T-helper 1 cell (primary cell): ENCODE results near the gene UGT1A4.

Experiments
- DNase-seq, 5 donors: peaks; one replicate each; pipeline ENCODE4 v3.0.0-alpha.2; 2012 to 2020
- total RNA-seq, 4 donors: gene quantifications; one replicate each; lab custom pipeline; 2026; lab: John Stamatoyannopoulos, UW

The UGT1A4 gene
- total RNA-seq, result 0 reads per million in 4 donors

DNA sequence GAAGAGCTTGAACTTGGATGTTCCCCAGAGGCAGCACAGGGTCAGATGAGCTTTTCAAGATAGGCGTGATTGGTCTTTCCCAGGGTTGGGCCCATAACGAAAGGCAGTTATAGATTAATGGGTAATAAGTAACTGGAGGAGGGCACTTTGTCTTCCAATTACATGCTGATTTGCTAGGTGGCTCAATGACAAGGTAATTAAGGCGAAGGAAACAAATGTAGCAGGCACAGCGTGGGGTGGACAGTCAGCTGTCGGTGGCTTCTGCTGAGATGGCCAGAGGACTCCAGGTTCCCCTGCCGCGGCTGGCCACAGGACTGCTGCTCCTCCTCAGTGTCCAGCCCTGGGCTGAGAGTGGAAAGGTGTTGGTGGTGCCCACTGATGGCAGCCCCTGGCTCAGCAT is at the start of gene UGT1A4:
Gene UGT1A4 (plus strand): TSS at position 185 of the 400 bp plus-strand sequence. CDS start 85 bp downstream, at position 270.
- no peak for DNase-seq

DNA sequence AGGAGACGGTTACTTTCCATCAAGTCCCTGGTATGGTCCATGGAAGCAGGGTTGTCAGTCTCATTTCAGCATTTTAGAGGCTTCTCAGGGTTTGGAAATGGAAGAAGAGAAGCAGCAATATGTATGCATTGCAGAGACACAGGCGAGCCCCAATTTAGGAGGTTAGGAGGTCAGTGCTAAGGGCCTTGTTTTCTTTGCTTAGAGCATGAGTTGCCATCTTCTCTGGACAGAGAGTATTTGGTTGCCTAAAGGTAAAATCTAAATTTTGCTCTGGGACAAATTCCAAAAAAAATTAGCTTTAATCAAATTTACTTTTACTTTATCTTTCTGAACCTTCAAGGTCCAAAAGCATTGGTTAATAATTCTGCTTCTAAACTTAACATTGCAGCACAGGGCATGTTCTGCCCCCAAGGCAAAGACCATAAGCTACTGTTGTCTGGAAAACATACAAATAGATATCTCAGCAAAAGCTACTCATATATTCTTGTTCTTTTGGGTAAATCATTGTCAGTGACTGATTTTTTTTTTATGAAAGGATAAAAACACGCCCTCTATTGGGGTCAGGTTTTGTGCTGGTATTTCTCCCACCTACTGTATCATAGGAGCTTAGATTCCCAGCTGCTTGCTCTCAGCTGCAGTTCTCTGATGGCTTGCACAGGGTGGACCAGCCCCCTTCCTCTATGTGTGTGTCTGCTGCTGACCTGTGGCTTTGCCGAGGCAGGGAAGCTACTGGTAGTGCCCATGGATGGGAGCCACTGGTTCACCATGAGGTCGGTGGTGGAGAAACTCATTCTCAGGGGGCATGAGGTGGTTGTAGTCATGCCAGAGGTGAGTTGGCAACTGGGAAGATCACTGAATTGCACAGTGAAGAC is 47.0 kb upstream of the UGT1A4 start, which contains the start of gene UGT1A9:
Gene UGT1A9 (plus strand): TSS at position 609 of the 872 bp plus-strand sequence. CDS start 37 bp downstream, at position 646.
- no peak for DNase-seq

DNA sequence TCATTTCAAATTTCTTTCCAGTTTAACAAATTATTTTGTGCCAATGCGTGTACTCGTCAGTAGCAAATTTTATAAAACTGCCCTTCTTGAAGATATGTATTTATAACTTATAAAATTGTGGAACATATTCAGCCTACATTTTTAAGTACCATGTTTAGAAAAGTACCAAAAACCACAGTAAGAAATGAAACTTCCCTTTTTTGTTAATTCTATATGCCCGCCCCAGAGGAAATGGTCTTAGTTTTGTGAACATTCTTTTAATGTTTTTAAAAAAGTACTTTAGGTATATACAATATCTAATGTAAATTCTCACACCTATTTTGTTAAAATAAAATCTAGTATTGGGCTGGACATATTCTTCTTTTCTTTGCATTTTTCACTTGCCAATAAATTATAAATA is 45.6 kb upstream of the UGT1A4 start:
- DNase-seq, result no peak

DNA sequence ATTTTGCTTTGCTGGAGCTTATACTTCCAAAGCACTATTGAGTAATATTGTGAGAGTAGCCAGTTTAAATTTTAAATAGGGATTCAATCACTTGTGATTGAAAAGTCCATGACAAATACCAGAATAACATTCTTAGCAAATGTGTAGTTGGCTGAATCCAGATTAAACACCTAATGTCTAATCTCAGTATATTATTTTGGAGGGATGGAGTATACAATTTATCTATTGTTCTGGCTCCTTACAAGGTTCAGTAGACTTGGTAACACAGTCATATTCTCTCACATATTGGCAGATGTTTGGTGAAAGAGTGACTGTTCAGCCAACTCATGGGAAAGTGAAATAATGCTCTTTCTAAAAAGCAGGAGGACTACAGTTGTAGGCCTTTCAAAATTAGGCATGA is 44.6 kb upstream of the UGT1A4 start:
- DNase-seq, result no peak

DNA sequence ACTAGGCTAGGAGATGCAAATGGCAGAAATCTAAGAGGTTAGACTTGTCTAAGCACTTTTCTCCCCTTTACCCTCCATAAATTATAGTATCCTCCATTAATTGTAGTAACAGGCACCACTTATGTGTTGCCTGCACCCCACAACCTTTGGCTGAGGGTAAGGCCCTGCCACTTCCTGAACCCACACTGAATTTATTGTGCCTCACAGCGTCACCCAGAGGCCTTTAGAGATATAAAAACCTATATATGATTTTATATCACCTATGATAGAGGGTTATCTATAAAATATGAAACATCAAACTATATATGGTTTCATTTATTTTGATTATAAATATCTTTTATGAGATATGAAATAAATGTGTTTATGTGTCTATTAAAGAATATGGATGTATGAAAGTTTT is 44.2 kb upstream of the UGT1A4 start:
- DNase-seq, result no peak

DNA sequence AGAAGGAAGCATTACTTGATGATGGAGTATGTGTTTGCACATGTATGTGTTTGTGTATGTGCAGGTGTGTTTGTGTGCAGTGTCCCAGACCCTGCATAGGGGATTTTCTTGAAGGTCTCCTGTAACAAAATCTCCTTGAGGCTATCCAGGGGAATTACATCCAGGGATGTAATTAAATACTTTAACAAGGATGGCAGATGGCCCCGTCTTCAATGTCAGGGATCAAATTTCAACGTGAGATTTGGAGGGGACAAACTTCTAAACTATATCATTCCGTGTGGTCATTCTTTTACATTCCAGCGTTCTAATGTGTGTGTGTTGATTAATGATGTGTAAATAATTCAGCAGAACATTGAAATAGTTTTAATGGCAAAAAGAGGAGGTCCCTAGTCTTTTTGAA is 43.5 kb upstream of the UGT1A4 start:
- no peak for DNase-seq

DNA sequence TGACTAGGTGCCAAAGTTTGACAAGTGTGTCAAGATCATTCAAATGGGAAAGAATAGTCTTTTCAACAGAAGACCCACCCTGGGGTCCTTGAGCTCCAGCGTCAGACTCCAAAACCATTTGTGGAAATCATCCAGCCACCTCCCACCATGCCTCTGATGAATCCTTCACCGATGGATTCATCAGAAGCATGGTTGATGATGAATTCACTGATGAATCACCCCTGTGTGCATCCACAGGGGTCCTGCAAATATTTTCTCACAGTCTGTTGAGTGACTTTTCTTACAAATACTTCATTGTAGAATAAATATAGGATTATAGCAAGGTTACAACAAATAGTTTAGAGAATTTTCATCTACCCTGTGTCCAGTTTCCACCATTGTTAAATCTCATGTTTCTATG is 42.5 kb upstream of the UGT1A4 start:
- no peak for DNase-seq

DNA sequence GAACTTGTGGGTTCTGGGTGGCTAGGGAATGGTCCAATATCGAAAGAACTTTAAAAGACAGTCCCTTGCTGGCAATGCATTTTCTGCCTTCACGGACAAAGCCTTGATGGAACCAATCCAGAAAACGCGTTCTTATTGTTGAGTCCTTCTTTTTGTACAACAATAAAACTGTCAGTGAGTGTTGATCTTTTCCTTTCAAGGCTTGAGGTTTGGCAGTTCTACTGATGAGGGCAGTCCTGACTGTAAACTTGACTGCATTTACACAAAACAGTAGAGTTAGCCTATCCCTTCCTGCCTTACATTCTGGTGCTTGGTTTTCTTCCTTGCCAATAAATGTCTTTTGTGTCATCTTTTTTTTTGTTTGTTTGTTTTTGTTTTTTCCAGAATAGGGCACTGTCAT is 39.3 kb upstream of the UGT1A4 start:
- no peak for DNase-seq

DNA sequence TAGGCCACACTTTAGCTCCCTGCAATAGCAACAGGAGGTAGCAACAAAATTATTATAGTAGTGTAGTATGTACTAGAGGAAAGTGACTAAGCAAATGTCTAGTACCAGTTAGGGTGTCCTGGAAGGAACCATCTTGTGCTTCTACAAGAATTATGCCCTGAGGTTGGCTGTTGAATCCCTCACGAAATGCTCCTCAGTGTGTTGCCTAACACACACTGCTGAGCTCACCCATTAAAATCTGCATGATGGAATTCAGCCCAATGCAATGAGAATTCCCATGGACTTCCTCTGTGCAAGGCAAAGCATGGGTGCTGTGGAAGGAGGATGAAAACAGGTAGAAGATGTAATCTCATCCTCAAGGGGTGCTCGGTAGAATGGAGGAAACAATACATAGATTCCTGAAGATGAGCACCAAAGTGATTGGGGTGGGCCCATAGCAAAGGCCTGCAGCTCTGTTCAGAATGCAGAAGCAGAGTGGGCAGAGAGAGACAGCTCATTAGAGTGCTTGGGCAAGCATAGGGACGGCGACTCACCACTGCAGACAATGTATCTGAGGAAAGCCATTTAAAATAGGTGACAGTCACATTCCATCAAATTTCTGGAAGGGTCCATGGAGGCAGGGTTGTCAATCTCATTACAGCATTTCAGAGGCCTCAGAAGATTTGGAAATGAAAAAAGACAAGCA is 38.0 kb upstream of the UGT1A4 start:
- no peak for DNase-seq

DNA sequence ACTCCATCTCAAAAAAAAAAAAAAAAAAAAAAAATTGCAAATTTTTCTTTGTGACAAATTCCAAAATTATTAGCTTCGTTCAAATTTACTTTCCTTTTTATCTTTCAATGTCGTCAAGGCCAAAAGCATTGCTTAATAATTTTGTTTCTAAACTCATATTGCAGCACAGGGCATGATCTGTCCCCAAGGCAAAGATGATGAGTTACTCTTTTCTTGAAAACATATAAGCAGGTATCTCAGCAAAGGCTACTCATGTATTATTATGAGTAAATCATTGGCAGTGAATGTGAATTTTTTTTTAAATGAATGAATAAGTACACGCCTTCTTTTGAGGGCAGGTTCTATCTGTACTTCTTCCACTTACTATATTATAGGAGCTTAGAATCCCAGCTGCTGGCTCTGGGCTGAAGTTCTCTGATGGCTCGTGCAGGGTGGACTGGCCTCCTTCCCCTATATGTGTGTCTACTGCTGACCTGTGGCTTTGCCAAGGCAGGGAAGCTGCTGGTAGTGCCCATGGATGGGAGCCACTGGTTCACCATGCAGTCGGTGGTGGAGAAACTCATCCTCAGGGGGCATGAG is 36.9 kb upstream of the UGT1A4 start, which contains the start of gene UGT1A7:
Gene UGT1A7 (plus strand): TSS at position 381 of the 579 bp plus-strand sequence. CDS start 37 bp downstream, at position 418.
- no peak for DNase-seq

DNA sequence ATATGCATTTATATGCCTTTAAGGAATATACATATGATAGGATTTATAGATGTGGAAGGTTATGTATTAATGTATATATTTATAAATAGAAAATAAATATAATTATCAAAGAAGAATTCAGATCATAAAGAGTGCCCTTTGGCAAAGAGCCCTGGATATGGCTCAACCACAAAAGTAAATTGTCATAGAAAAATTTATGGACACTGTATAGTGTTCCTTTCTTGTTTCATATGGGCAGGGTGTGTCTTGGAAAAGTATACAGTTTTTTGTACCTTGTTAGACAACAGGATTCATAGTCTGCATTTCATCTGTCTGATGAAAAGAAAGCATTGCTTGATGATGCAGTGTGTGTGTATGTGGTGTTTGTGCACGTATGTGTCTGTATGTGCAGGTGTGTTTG is 33.9 kb upstream of the UGT1A4 start:
- no peak for DNase-seq

DNA sequence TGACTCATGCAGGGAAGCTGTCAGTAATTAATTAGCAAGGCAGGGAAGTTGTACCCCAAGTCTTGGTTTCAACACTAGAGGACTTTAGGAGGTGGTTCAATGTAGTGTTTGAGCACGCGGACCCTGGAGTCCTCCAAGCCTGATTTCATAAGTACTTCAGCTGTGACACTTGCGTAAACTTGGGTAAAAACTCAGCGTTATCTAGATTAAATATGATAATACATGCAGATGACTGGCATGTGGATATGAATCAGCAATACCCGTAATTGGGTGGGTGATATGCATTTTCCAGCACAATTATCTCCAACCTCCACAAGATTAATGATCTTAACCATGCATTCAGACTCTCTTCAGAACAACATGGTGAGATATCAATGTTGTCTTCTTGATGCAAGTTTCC is 31.6 kb upstream of the UGT1A4 start:
- no peak for DNase-seq

DNA sequence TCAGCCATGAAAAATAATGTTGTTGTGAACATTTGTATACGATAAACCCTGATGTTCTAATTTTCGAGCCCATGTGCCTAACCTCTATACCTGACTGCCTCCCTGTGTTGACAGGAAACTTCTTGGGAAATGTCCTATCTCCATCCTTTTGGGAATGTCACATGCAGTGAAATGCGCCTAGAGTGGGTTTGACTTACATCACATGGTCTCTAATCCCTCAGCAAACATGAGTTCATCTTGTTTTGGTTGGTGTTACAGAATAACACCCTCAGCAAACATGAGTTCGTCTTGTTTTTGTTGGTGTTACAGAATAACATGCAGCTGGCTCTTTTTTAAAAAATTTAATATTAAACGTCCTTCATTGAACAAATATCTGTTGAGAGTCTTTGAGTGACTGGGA is 30.2 kb upstream of the UGT1A4 start:
- DNase-seq, result no peak

DNA sequence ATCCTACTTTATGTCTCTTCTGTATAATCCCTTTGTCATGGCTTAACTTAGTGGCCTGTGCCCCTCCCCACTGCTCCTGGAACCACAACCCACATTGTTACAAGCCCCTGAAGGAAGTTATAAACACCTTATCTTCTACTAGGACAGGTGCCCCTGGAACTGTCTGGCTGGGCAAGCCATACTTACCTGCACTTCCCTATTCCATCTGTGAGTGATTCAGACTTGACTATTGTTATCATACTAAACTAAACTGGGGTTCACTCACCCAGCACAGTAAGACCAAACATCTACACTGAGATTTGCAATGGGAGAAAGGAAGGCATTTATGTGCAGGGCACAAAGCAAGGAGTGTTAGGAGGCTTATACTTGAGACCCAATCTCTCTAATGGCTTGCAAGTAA is 29.5 kb upstream of the UGT1A4 start:
- no peak for DNase-seq

DNA sequence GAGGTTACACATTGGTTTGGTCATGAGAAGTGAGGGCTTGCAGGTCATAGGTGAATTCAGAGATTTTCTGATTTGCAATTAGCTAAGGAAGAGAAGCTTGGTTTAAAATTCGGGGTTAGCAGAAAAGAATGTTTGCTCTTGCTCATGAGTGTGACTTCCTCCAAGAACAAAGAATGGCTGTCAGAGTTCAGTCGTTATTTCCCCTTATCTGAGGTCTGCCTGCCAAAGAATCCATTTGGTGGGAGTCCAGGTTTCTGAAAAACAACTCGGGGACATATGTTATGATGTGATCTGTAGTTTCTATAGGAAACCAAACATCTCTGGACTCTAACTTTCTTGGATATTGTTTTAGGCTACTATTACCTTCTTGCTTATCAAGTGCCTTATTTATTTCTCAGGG is 29.0 kb upstream of the UGT1A4 start:
- DNase-seq, result no peak

DNA sequence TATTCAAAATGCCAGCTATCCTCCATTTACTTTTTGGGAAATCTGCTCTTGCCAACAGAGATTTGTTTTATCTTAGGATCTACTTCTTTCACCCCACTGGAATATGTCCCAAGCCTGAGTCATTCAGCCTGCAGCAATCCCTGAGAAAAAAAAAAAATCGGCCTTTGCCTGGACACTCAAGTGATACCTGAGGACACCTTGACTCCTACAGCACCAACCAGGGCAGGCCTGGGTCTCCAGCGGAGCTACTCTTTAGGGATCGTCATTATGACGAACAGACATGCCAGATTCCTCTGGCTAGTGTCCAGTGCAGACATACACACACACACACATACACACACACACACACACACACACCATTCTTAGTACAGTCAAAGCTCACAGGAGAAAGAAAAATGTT is 28.1 kb upstream of the UGT1A4 start:
- no peak for DNase-seq

DNA sequence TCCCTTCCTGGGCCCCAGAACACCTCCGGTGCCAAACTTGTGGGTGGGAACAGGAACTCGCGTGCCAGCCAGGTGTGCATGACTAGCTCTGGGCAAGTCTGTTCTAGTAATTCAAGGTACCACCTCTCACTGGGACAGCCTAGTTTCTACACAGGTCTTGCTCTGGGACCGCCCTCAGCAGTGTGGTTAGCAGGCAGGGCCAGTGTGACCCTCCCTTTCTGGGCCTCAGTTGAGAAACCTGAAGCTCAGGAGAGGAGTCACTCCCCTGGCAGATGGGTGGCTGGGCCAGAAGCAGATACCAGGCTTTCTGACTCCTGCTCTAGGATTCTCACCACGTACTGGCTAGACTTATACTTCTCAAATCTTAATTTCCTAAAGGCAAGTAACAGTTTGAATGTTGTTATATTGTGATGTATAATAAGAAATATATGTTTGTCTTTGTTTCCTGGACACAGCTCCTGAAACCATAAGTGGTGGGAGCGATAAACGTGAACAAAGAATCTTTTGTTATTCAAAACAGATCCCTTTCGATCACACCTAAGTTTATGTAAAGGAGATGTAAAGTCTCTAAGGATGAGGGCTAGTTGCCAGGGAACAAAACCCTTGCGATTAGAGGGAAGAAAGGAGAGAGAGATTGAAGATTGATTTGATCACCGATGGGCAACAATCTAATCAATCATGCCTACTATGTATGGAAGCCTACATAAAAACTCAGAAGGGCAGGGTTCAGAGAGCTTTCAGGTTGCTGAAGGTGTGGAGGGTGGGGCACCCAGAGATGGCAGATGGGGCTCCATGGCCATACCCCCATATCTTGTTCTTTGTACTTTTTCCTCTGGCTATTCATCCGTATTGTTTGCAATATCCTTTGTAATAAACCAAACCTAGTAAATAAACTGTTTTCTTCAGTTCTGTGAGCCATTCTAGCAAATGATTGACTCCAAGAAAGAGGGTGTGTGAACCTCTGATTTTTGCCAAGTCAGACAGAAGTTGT is 26.8 kb upstream of the UGT1A4 start:
- no peak for DNase-seq

DNA sequence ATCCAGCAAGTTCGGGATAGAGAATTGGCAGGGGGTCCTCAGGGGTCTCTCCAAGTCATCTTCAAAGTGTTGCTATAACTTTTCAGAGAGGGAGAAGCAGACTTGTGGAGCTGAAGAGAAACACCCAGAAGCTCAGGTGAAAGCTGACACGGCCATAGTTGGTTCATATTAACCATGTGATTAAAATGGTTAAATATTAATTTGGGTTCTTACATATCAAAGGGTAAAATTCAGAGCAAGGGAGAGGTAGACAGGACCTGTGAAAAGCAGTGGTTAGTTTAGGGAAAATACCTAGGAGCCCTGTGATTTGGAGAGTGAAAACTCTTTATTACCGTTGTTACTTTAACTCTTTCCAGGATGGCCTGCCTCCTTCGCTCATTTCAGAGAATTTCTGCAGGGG is 25.9 kb upstream of the UGT1A4 start, which contains the start of gene UGT1A6:
Gene UGT1A6 (plus strand): TSS at position 243 of the 400 bp plus-strand sequence. CDS start 115 bp downstream, at position 358.
- DNase-seq, result no peak

DNA sequence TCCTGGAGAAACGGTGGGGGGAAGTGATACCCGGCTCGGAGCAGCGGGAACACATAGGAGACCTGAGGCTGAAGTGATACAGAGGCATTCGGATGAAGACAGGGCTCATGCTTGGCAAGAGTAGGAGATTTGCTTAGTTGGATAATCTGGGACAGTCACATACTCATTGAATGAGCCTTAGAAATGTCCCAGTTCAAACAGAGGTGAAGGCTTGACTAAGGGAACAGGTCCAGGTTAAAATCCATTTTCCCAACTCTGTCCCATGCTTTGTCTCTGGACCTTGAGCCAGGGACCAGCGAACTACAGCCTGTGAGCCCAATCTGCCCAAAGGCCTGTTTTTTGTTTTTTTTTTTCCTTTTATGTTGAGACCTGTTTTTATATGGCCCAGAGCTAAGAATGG is 24.6 kb upstream of the UGT1A4 start:
- no peak for DNase-seq

DNA sequence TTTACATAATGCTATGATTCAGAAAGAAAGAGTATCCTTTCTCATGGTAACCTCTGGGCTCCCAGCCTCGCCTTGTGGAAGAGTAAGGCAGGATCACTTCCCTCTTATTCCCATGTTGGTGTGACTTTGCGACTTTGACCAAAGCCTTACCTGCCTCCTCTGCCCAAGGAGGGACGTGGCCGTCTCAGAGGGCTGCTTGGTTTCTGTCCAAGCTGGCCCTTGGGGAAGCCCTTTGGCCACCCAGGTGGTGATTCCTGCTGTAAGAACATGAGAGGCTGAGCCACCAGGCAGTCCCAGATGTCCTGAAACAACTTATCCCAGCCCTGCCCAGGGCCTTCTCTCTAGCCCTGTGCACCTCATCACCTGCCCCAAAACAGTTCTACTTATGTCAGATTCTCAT is 19.8 kb upstream of the UGT1A4 start:
- DNase-seq, result no peak

DNA sequence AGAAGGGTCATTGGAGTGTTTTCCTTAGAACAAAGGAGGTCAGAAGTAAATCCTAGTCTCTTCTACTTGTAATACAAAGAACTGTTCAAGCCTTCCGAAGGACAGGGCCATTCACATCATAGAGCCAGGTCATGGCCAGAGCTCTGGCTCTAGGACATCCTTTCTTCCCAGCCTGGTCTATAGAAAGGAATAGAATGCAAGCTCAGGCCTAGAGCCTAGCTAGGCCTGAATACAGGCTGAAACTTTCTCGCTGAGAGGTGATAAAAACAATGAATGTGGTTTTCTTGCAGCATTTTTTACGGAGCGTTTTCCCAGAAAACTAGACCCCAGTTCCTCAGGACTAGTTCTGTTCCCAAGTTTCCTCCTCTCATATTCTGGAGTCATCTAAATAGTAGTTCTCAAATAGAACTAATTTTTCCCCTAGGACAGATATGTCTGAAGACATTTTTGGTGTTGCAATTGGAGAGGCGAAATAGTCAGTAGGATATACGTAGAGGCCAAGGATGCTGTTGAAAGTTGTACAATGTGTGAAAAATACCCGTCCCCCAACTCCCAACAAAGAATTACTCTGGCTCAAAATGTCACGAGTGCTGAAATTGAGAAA is 19.0 kb upstream of the UGT1A4 start:
- DNase-seq, result no peak
